ENCODE measurements around the gene KCTD13.
"Not testable (repeated sequence)": the region's sequence is repeated elsewhere in the genome, so short reads cannot be mapped to it uniquely, and the experiment has no call there.

The KCTD13 gene

GRCh38 chr16:29906520-29907244, 19.3 kb downstream of the KCTD13 start:
- no peak for DNase-seq

GRCh38 chr16:29905668-29906067, 20.4 kb downstream of the KCTD13 start:
- no peak for DNase-seq

GRCh38 chr16:29904947-29905346, 21.1 kb downstream of the KCTD13 start:
- no peak for DNase-seq

- DNase-seq: no peak
Observed at GRCh38 chr16:29903590-29903989, 22.4 kb downstream of the KCTD13 start.

GRCh38 chr16:29901607-29901945, 24.4 kb downstream of the KCTD13 start:
- no peak for DNase-seq

DNA sequence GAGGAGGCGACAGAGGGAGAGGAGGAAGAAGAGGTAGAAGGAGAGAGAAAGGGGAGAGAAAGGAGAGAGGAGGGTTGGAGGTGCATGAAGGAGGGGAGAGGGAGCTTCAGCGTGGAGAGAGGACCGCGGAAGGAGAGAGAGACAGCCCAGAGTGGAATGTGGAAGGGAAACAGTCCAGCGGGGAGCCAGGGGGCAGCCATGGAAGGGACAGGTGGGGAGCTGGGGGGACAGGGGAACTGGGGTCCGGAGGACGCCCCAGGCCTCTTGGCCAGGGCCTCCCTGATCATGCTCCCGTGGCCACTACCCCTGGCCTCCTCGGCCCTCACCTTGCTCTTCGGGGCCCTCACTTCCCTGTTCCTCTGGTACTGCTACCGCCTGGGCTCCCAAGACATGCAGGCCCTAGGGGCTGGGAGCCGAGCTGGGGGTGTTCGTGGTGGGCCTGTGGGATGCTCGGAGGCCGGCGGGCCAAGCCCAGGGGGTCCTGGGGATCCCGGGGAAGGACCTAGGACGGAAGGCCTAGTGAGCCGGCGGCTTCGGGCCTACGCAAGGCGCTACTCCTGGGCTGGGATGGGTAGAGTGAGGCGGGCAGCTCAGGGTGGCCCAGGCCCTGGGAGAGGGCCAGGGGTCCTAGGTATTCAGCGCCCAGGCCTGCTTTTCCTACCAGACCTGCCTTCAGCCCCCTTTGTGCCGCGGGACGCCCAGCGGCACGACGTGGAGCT, 25.0 kb downstream of the KCTD13 start:
- DNase-seq: no peak

- DNase-seq: peak in 1 of 2 donors; percentile 66
Observed at GRCh38 chr16:29900102-29900887, 25.7 kb downstream of the KCTD13 start, which contains the start of gene ASPHD1. ASPHD1 (plus strand) TSS chr16:29900488; CDS start chr16:29900972, 484 bp downstream.

DNA sequence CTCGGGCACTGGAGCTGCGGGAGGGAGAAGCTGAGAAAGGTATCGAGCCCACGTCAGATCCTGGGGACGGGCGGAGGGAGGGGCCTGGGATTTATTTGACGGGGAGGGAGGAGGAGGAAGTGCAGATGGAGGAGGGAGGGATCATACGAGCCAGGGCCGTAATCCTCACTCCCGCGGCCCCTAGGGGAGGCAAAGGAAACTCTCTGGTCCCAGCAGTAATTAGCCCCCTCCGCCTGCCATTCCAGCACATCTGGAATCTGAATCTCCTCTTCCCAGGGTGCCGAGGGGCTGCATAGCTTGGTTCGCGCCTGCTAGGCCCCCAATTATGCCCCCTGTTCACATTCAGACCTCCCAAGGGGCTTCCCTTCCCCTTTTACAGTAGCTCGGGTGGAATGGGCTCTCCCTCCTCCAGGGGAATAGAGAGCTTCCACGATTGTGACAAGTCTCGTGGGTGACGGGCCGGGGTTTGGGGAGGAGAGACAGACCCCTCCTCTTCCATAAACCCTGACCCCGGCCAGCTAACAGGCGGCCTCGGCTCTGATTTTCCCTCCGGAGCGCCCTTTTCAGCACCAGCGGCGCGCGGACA, 26.4 kb downstream of the KCTD13 start, which contains the start of gene SEZ6L2:
Gene SEZ6L2 (minus strand): TSS at position 35 of the 586 bp plus-strand sequence. CDS start 531 bp downstream, outside the sequence.
- DNase-seq: peak; percentile 80 to 85

- DNase-seq: no peak
Observed at GRCh38 chr16:29898804-29899515, 27.1 kb downstream of the KCTD13 start.

GRCh38 chr16:29898135-29898803, 27.8 kb downstream of the KCTD13 start:
- no peak for DNase-seq

DNA sequence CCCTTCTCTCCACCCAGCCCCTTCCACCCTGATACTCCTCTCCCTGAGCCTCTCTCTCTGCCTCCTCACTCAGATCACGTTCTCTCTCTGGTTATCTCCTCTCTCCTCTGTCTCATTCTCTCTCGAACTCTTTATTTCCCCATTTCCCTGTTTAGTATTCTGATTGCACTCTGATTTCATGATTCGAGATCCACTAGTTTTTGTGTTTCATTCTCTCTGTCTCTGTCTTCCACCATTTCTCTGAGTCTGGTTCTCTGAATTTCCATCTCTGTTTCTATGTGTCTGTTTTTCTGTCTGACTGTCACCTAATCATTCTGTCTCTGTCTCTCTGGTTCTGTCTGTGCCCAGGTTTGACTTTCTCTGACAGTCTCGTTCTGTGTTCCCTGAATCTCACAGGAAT, 28.7 kb downstream of the KCTD13 start:
- no peak for DNase-seq

- no peak for DNase-seq
Observed at GRCh38 chr16:29896841-29897240, 29.2 kb downstream of the KCTD13 start.

GRCh38 chr16:29894352-29894751, 31.7 kb downstream of the KCTD13 start:
- DNase-seq: no peak

GRCh38 chr16:29893553-29893952, 32.5 kb downstream of the KCTD13 start:
- DNase-seq: no peak

DNA sequence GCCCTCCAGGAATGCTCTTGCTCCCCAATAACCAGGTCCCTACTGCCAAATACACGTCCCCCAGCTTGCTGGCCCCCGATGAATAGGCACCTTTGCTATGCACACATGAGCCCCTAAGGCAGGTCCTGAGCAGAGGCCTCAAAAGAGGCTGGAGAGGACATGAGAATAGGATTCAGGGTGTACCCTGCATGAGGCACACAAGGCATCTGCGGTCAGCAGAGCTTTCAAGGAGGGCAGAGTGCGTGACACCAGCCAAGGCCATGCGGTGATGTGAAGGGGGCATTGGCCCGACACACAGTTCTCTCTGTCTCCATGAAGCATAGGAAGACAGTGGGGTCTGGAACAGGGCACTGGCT, 33.6 kb downstream of the KCTD13 start:
- no peak for DNase-seq

DNA sequence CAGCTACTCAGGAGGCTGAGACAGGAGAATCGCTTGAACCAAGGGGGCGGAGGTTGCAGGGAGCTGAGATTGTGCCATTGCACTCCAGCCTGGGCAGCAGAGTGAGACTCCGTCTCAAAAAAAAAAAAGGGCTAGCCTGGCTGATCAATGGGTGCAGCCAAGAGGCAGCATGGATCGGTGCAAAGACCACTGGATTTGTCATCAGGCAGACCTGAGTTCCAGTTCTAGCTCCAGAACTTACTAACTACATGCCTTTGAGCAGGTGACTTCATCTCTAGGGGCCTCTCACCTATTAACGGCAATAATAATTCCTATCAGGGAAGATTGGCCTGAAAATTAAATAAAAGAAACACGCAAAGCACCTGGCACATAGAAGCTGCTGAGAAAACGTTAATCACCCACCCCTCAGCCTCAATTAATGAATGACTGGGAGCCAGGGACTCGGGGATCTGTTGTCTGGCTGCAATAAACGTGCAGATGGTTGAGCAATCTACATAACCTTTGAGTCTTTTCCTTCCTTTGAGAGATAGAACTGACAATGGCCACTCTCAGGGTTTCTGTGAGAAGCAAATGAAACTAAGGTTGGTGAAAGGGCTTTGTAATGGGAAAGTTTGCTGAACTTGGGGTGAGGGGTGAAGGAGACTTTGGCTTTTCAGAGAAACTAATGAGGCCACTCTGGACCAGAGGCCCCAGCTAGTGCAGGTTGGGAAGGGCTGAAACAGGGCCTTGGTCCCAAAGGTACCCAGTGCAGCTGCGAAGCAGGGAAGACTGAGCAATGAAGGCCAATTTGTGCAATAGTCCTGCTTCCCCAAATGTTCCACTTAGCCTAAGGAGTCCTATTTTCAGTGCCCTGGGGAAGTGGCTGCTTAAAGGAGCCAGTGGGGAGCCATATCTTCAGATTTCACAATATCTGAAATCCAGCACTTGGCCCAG, 34.2 kb downstream of the KCTD13 start:
- no peak for DNase-seq

DNA sequence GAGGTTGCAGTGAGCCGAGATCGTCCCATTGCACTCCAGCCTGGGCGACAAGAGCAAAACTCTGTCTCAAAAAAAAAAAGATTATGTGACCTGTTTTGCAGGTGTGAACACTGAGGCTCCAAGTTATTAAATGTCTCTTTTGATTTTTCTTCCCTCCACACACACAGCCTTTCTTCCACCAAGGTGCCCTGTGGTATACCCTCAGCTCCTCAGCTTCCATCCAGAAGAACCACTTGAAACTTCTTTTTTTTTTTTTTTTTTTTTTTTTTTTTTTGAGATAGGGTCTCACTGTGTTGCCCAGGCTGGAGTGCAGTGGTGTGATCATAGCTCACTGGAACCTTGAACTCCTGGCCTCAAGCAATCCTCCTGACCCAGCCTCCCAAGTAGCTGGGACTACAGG, 36.7 kb downstream of the KCTD13 start:
- not testable (repeated sequence) for DNase-seq

DNA sequence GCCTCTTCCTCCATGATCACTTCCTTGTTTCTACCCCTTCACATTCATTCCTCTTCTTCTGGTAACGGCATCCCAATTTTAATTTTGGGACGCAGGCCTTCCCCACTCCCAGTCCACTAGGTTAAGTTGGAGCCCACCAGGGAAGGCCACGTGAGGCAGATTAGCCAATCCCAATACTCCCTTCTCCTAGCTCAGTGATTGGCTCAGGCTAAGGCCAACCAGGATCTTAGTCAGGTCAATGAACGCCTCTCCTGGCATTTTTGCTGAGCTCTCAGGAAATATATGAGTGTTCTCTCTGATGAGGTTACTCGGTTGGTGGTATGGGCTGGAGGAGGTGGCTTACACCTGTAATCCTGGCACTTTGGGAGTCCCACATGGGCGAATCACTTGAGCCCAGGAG, 42.0 kb downstream of the KCTD13 start:
- DNase-seq: no peak

GRCh38 chr16:29881050-29881449, 45.0 kb downstream of the KCTD13 start:
- DNase-seq: no peak

- DNase-seq: no peak
Observed at GRCh38 chr16:29878172-29878571, 47.9 kb downstream of the KCTD13 start.
